ENCODE measurements around the gene CRADD. TPM values are rescaled to one million over a fixed set of nuclear protein-coding genes. Genes with fewer than 3 reads are reported as not detected.

CRADD gene
- total and polyA plus RNA-seq, 10 of the 15 experiments (the other 5 are each of a cell fraction or from before 2014, with no cell fraction given): 7.6 to 15.5 (median 11.7) TPM

DNA sequence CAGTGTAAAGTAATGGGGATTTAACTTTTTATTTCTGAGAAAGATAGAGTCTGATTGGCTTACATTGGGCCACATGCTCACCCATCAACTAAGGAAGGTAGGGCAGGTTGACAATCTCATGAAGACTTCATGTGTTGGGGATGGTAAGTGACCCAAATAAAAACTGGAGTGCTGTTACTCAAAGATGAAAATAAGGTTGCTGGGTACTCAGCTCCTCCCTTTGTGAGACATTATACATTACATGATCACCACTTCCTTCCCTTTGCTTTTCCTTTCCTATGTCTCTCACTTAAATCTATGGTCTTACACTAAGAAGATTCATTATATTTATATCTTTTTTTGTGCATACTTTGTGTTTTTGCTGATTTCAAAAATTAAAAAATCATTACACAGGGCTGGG, 247.2 kb downstream of the CRADD start:
- intact Hi-C loops (cut with micrococcal nuclease; ENCODE audit: unreplicated experiment): no loop called here
- H3K4me3 ChIP-seq: no peak overlapping the region
- ATAC-seq (no peak), FAIRE-seq (no peak), DNase-seq (ENCODE audit: low read depth, low spot score) (no peak)
- no peak overlapping the region for H3K4me2 ChIP-seq (ENCODE audit: control insufficient read depth, insufficient read depth)
- no peaks in the 10 kb centered on the region for H3K79me2 ChIP-seq (ENCODE audit: control insufficient read depth, insufficient read depth, low read length)
- ChIA-PET CTCF (no interaction called here), SMC1A (ENCODE audit: uncharacterized antibody, unreplicated experiment) (no interaction called here), POLR2A (no interaction called here), RAD21 (ENCODE audit: unreplicated experiment) (no interaction called here)
- H4K20me1 ChIP-seq (ENCODE audit: control insufficient read depth, insufficient read depth): no peaks in the 10 kb centered on the region
- no peak overlapping the region for H2AFZ ChIP-seq (ENCODE audit: control insufficient read depth, low read depth, low read length)
- H3K27ac ChIP-seq (ENCODE audit: control insufficient read depth, insufficient read depth): no peak overlapping the region
- no peak for TF ChIP-seq PAX8 (IDR thresholded peaks at IDR 0.05)
- no peak for TF ChIP-seq STAT1 (conservative IDR thresholded peaks at IDR 0.05)
- TF ChIP-seq POU2F2 (IDR thresholded peaks at IDR 0.05; ENCODE audit: borderline replicate concordance, low read depth, low read length): no peak
- TF ChIP-seq KDM1A (IDR thresholded peaks at IDR 0.05; ENCODE audit: borderline replicate concordance): no peak
- TF ChIP-seq, protein P1, sequence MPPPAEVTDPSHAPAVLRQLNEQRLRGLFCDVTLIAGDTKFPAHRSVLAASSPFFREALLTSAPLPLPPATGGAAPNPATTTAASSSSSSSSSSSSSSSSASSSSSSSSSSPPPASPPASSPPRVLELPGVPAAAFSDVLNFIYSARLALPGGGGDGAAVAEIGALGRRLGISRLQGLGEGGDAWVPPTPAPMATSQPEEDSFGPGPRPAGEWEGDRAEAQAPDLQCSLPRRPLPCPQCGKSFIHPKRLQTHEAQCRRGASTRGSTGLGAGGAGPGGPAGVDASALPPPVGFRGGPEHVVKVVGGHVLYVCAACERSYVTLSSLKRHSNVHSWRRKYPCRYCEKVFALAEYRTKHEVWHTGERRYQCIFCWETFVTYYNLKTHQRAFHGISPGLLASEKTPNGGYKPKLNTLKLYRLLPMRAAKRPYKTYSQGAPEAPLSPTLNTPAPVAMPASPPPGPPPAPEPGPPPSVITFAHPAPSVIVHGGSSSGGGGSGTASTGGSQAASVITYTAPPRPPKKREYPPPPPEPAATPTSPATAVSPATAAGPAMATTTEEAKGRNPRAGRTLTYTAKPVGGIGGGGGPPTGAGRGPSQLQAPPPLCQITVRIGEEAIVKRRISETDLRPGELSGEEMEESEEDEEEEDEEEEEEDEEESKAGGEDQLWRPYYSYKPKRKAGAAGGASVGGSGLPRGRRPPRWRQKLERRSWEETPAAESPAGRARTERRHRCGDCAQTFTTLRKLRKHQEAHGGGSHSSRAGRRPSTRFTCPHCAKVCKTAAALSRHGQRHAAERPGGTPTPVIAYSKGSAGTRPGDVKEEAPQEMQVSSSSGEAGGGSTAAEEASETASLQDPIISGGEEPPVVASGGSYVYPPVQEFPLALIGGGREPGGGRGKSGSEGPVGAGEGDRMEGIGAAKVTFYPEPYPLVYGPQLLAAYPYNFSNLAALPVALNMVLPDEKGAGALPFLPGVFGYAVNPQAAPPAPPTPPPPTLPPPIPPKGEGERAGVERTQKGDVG (CRISPR knock-in tag; IDR thresholded peaks at IDR 0.05): no peak
- TF ChIP-seq NFYB (IDR thresholded peaks at IDR 0.05; ENCODE audit: insufficient read depth, low read depth, low read length): no peak
- TF ChIP-seq RBBP5 (conservative IDR thresholded peaks at IDR 0.05): no peak
- TF ChIP-seq EGR1 (IDR thresholded peaks at IDR 0.05; ENCODE audit: borderline replicate concordance in 1 of 2, low read depth in 2 of 2, low read length in 2 of 2): no peak
- TF ChIP-seq MTA2 (IDR thresholded peaks at IDR 0.05; ENCODE audit: low read depth): no peak
- TF ChIP-seq NFYA (IDR thresholded peaks at IDR 0.05; ENCODE audit: borderline replicate concordance, low read depth, low read length): no peak
- TF ChIP-seq MLLT1 (IDR thresholded peaks at IDR 0.05): no peak
- TF ChIP-seq, protein P2, sequence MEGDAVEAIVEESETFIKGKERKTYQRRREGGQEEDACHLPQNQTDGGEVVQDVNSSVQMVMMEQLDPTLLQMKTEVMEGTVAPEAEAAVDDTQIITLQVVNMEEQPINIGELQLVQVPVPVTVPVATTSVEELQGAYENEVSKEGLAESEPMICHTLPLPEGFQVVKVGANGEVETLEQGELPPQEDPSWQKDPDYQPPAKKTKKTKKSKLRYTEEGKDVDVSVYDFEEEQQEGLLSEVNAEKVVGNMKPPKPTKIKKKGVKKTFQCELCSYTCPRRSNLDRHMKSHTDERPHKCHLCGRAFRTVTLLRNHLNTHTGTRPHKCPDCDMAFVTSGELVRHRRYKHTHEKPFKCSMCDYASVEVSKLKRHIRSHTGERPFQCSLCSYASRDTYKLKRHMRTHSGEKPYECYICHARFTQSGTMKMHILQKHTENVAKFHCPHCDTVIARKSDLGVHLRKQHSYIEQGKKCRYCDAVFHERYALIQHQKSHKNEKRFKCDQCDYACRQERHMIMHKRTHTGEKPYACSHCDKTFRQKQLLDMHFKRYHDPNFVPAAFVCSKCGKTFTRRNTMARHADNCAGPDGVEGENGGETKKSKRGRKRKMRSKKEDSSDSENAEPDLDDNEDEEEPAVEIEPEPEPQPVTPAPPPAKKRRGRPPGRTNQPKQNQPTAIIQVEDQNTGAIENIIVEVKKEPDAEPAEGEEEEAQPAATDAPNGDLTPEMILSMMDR (IDR thresholded peaks at IDR 0.05 in 2 of 3, conservative IDR thresholded peaks at IDR 0.05 in 1 of 3; ENCODE audit: control insufficient read depth in 2 of 3, extremely low read depth in 1 of 3, insufficient read depth in 1 of 3, low read depth in 3 of 3, low read length in 3 of 3): no peak
- no peak for TF ChIP-seq TCF12 (IDR thresholded peaks at IDR 0.05; ENCODE audit: low read depth, low read length)
- TF ChIP-seq ZNF687 (IDR thresholded peaks at IDR 0.05): no peak
- TF ChIP-seq BRCA1 (IDR thresholded peaks at IDR 0.05; ENCODE audit: low read depth, low read length): no peak
- H3K9ac ChIP-seq (ENCODE audit: control insufficient read depth, insufficient read depth, low read length): no peak overlapping the region
- no peaks in the 10 kb centered on the region; the same call in 2 of the 3 replicates for H3K9me3 ChIP-seq (replicated peaks; ENCODE audit: control insufficient read depth, insufficient read depth, low read length)
- no peaks in the 10 kb centered on the region for H3K27me3 ChIP-seq (replicated peaks in 1 of 2; ENCODE audit: control insufficient read depth in 2 of 2, insufficient read depth in 2 of 2, low read length in 1 of 2)
- BruUV-seq (replicated peaks): no TSS peak
- no peaks in the 10 kb centered on the region for H3K4me1 ChIP-seq (ENCODE audit: control insufficient read depth, insufficient read depth, low read length)
- in situ Hi-C loops (cut with MboI): no loop called here
- H3K36me3 ChIP-seq (ENCODE audit: control insufficient read depth in 2 of 2, insufficient read depth in 2 of 2, low read length in 1 of 2): no peaks in the 10 kb centered on the region

Measured in GM12878 (cell line).